ENCODE results near the gene AKNA.

DNA sequence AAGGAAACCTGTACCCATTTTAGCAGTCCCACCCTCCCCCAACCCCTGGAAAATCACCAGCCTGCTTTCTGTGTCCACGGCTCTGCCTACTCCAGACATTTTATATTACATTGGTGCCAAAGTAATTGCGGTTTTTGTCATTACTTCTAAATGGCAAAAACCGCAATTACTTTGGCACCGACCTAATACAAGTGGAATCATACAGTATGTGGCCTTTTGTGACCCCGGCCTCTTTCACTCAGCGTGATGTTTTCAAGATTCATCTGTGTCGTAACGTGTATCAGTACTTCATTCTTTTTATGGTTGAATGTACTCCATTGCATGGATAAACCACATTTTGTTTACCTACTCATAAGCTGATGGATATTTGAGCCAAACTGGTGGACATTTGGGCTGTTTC is 74.6 kb downstream of the AKNA start:
- TF ChIP-seq POLR2AphosphoS5 (IDR thresholded peaks at IDR 0.05) = no peak
- TF ChIP-seq, protein P1, sequence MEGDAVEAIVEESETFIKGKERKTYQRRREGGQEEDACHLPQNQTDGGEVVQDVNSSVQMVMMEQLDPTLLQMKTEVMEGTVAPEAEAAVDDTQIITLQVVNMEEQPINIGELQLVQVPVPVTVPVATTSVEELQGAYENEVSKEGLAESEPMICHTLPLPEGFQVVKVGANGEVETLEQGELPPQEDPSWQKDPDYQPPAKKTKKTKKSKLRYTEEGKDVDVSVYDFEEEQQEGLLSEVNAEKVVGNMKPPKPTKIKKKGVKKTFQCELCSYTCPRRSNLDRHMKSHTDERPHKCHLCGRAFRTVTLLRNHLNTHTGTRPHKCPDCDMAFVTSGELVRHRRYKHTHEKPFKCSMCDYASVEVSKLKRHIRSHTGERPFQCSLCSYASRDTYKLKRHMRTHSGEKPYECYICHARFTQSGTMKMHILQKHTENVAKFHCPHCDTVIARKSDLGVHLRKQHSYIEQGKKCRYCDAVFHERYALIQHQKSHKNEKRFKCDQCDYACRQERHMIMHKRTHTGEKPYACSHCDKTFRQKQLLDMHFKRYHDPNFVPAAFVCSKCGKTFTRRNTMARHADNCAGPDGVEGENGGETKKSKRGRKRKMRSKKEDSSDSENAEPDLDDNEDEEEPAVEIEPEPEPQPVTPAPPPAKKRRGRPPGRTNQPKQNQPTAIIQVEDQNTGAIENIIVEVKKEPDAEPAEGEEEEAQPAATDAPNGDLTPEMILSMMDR (IDR thresholded peaks at IDR 0.05) = no peak
- no peak for TF ChIP-seq POLR2A (IDR thresholded peaks at IDR 0.05)
